ENCODE measurements around the gene COL24A1. TPM values are rescaled to one million over a fixed set of nuclear protein-coding genes. Genes with fewer than 3 reads are reported as not detected.
A peak's percentile ranks its signal among the peaks of the same experiment; 100 is the strongest.
"Not testable (repeated sequence)": the region's sequence is repeated elsewhere in the genome, so short reads cannot be mapped to it uniquely, and the experiment has no call there.

The COL24A1 gene
- total and polyA plus RNA-seq, 2 donors: 5.2 to 13.7 TPM

GRCh38 chr1:85849660-85850059 lies 306.9 kb downstream of the COL24A1 start:
- Histone ChIP-seq H3K27ac (ENCODE audit: low read depth) (peak overlapping the region; percentile 38), H3K36me3 (ENCODE audit: insufficient read depth) (no peaks in the 10 kb centered on the region), H3K4me3 (ENCODE audit: low read depth, low read length) (no peak overlapping the region), H3K4me1 (ENCODE audit: insufficient read depth) (no peaks in the 10 kb centered on the region)
- 57% methylated on average over 4 of the region's 4 CpGs for WGBS
- no peak for DNase-seq (ENCODE audit: extremely low spot score)

- no peak overlapping the region for H3K4me3 ChIP-seq (ENCODE audit: low read depth, low read length)
- WGBS: 55% methylated on average over 2 of the region's 2 CpGs
- no peaks in the 10 kb centered on the region for H3K4me1 ChIP-seq (ENCODE audit: insufficient read depth)
- no peak for DNase-seq (ENCODE audit: extremely low spot score)
- no peaks in the 10 kb centered on the region for H3K36me3 ChIP-seq (ENCODE audit: insufficient read depth)
- no peak overlapping the region for H3K27ac ChIP-seq (ENCODE audit: low read depth)
Measured at GRCh38 chr1:85847356-85847755, 309.2 kb downstream of the COL24A1 start.

DNA sequence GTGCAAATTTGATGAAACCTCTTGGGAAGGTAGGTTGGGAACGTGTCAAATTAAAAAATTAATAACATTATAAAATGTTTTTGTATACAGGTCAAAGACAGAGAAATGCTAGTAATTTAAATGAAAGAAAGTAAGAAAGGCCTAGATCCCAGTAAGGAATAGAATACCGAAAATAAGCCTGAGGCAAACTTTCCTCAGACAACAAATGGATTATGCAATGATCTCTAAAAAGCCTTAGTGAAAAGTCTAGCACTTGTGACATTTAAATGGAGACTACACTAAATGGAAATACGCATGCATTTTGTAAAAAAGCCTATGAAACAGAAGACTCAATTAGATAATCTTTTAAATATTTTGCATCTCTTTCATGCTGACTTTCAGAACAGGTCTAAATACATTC lies 309.9 kb downstream of the COL24A1 start:
- no peaks in the 10 kb centered on the region for H3K4me1 ChIP-seq (ENCODE audit: insufficient read depth)
- WGBS: 74% methylated on average over 3 of the region's 3 CpGs
- H3K4me3 ChIP-seq (ENCODE audit: low read depth, low read length): no peak overlapping the region
- H3K36me3 ChIP-seq (ENCODE audit: insufficient read depth): no peaks in the 10 kb centered on the region
- no peak for DNase-seq (ENCODE audit: extremely low spot score)
- H3K27ac ChIP-seq (ENCODE audit: low read depth): no peak overlapping the region

- H3K27ac ChIP-seq (ENCODE audit: low read depth): no peak overlapping the region
- no peaks in the 10 kb centered on the region for H3K36me3 ChIP-seq (ENCODE audit: insufficient read depth)
- WGBS: 78% methylated on average over 1 of the region's 1 CpG
Measured at GRCh38 chr1:85839459-85839858, 317.1 kb downstream of the COL24A1 start.

DNA sequence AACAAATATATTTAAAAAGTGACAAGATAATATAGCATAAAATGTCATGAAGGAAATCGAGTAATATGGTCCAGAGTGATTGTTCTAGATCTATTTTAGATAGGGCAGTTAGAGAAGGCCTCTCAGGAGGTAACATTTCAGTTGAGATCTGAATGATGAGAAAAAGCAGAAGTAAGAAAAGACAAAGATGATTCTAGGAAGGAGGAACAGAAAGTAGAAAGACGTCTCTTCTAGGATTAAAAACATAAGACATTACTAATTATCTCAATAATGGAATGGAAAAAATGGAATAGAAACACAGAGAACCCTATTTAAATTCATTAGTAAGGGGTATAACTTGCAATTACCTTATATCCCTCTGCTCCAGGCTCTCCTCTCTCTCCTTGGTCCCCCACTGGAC lies 318.3 kb downstream of the COL24A1 start:
- Histone ChIP-seq H3K36me3 (ENCODE audit: insufficient read depth) (no peaks in the 10 kb centered on the region), H3K27ac (ENCODE audit: low read depth) (no peak overlapping the region), H3K4me3 (ENCODE audit: low read depth, low read length) (no peak overlapping the region), H3K4me1 (ENCODE audit: insufficient read depth) (no peaks in the 10 kb centered on the region)
- 85% methylated on average over 2 of the region's 2 CpGs for WGBS
- no peak for DNase-seq (ENCODE audit: extremely low spot score)

More at GRCh38 chr1:85839459-85839858, 317.1 kb downstream of the COL24A1 start:
- DNase-seq (ENCODE audit: extremely low spot score): no peak
- no peak overlapping the region for H3K4me3 ChIP-seq (ENCODE audit: low read depth, low read length)
- no peaks in the 10 kb centered on the region for H3K4me1 ChIP-seq (ENCODE audit: insufficient read depth)

DNA sequence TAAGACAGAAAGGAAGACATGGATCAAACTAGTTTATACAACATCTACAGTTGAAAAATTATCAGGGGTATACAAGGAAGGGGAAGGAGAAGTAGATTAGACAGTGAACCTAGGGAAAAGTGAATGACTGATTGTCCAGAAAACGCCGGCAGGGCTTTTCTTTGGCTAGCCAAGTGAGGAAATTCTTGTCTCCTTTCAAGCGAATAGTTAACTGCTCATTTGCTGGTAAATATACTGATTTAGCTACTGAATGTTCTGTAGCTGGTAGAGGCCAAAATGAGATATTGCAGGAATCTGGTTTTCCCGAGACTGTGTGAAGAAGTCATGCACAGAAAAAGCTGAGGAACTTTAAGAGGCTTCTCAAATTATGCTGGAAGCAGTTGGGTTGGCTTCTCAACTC lies 319.8 kb downstream of the COL24A1 start:
- Histone ChIP-seq H3K27ac (ENCODE audit: low read depth) (no peak overlapping the region), H3K4me3 (ENCODE audit: low read depth, low read length) (no peak overlapping the region), H3K4me1 (ENCODE audit: insufficient read depth) (no peaks in the 10 kb centered on the region), H3K36me3 (ENCODE audit: insufficient read depth) (no peaks in the 10 kb centered on the region)
- no peak for DNase-seq (ENCODE audit: extremely low spot score)
- 49% methylated on average over 4 of the region's 4 CpGs for WGBS

DNA sequence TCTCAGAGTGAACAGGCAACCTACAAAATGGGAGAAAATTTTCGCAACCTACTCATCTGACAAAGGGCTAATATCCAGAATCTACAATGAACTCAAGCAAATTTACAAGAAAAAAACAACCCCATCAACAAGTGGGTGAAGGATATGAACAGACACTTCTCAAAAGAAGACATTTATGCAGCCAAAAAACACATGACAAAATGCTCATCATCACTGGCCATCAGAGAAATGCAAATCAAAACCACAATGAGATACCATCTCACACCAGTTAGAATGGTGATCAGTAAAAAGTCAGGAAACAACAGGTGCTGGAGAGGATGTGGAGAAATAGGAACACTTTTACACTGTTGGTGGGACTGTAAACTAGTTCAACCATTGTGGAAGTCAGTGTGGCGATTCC lies 323.4 kb downstream of the COL24A1 start:
- not testable (repeated sequence) for H3K4me3 ChIP-seq (ENCODE audit: low read depth, low read length); H3K4me1 ChIP-seq (ENCODE audit: insufficient read depth); H3K27ac ChIP-seq (ENCODE audit: low read depth); DNase-seq (ENCODE audit: extremely low spot score); H3K36me3 ChIP-seq (ENCODE audit: insufficient read depth)
- 93% methylated on average over 1 of the region's 2 CpGs for WGBS

DNA sequence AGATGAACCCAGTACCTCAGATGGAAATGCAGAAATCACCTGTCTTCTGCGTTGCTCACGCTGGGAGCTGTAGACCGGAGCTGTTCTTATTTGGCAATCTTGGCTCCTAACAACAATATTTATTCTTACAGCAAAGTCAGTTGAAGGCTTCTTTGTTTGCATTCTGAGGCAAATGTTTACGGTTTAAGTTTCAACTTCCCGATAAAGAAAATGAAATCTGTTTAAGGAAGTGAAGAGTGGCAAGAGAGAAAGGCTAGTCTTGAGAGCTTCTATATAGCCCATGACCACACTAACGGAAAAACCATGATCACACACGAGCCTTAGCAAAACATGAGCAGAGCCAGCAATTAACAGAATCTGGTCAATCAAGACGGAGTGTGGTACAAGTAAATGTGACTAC lies 325.7 kb downstream of the COL24A1 start:
- Histone ChIP-seq H3K36me3 (ENCODE audit: insufficient read depth) (no peaks in the 10 kb centered on the region), H3K4me1 (ENCODE audit: insufficient read depth) (no peaks in the 10 kb centered on the region), H3K27ac (ENCODE audit: low read depth) (no peak overlapping the region), H3K4me3 (ENCODE audit: low read depth, low read length) (no peak overlapping the region)
- WGBS: 71% methylated on average over 8 of the region's 8 CpGs
- no peak for DNase-seq (ENCODE audit: extremely low spot score)

- WGBS: 87% methylated on average over 9 of the region's 9 CpGs
- no peaks in the 10 kb centered on the region for H3K36me3 ChIP-seq (ENCODE audit: insufficient read depth)
- H3K4me3 ChIP-seq (ENCODE audit: low read depth, low read length): no peak overlapping the region
- no peaks in the 10 kb centered on the region for H3K4me1 ChIP-seq (ENCODE audit: insufficient read depth)
- no peak for DNase-seq (ENCODE audit: extremely low spot score)
- H3K27ac ChIP-seq (ENCODE audit: low read depth): no peak overlapping the region
Measured at GRCh38 chr1:85824066-85824840, 332.3 kb downstream of the COL24A1 start.

DNA sequence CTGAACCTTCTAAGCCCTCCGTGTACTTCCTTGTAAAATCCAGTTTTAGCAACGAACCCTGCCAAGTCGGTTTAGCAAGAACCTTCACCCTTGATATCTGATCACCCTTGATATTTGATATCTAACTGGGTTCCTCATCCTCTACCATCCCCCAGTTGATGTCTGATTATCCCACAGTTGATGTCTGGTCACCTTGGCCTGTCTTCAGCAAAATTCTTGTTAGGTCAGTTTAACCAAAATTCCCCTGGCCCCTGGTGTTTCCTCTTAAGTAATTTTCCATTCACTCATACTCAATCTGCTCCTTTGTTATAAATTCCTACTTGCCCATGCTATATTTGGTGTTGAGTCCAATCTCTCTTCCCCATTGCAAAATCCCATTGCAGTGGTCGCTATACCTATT lies 333.9 kb downstream of the COL24A1 start:
- 70% methylated on average over 4 of the region's 4 CpGs for WGBS
- no peaks in the 10 kb centered on the region for H3K4me1 ChIP-seq (ENCODE audit: insufficient read depth)
- H3K27ac ChIP-seq (ENCODE audit: low read depth): peak overlapping the region; percentile 10
- no peak overlapping the region for H3K4me3 ChIP-seq (ENCODE audit: low read depth, low read length)
- H3K36me3 ChIP-seq (ENCODE audit: insufficient read depth): no peaks in the 10 kb centered on the region
- DNase-seq (ENCODE audit: extremely low spot score): no peak

GRCh38 chr1:85818371-85818770 lies 338.2 kb downstream of the COL24A1 start:
- no peak overlapping the region for H3K27ac ChIP-seq (ENCODE audit: low read depth)
- no peaks in the 10 kb centered on the region for H3K4me1 ChIP-seq (ENCODE audit: insufficient read depth)
- no peak for DNase-seq (ENCODE audit: extremely low spot score)
- no peak overlapping the region for H3K4me3 ChIP-seq (ENCODE audit: low read depth, low read length)
- no peaks in the 10 kb centered on the region for H3K36me3 ChIP-seq (ENCODE audit: insufficient read depth)
- WGBS: 49% methylated on average over 2 of the region's 2 CpGs

- 86% methylated on average over 1 of the region's 1 CpG for WGBS
- no peak overlapping the region for H3K27ac ChIP-seq (ENCODE audit: low read depth)
- no peak for DNase-seq (ENCODE audit: extremely low spot score)
Measured at GRCh38 chr1:85816606-85817005, 340.0 kb downstream of the COL24A1 start.

DNA sequence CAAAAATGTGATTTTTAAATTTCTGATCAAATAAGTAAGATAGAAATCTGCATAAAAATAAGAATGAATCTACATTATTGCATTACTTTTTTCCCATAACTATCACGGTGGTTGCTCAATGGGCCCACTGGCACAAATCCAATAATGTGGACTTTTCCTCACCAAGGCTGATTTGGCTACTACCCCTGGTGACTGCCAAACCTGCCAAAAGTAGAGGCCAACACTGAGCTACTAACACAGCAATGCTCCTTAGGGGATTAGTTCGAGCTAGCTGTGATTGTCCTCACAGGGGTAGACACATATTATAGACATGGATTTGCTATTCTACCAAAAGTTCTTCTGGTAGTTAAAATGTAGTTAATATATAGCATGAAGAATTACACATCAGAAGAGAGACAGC lies 340.7 kb downstream of the COL24A1 start:
- Histone ChIP-seq H3K36me3 (ENCODE audit: insufficient read depth) (no peaks in the 10 kb centered on the region), H3K27ac (ENCODE audit: low read depth) (no peak overlapping the region), H3K4me1 (ENCODE audit: insufficient read depth) (no peaks in the 10 kb centered on the region), H3K4me3 (ENCODE audit: low read depth, low read length) (no peak overlapping the region)
- WGBS: 76% methylated on average over 2 of the region's 2 CpGs
- no peak for DNase-seq (ENCODE audit: extremely low spot score)

More at GRCh38 chr1:85816606-85817005, 340.0 kb downstream of the COL24A1 start:
- H3K4me1 ChIP-seq (ENCODE audit: insufficient read depth): no peaks in the 10 kb centered on the region
- H3K4me3 ChIP-seq (ENCODE audit: low read depth, low read length): no peak overlapping the region
- H3K36me3 ChIP-seq (ENCODE audit: insufficient read depth): no peaks in the 10 kb centered on the region

DNA sequence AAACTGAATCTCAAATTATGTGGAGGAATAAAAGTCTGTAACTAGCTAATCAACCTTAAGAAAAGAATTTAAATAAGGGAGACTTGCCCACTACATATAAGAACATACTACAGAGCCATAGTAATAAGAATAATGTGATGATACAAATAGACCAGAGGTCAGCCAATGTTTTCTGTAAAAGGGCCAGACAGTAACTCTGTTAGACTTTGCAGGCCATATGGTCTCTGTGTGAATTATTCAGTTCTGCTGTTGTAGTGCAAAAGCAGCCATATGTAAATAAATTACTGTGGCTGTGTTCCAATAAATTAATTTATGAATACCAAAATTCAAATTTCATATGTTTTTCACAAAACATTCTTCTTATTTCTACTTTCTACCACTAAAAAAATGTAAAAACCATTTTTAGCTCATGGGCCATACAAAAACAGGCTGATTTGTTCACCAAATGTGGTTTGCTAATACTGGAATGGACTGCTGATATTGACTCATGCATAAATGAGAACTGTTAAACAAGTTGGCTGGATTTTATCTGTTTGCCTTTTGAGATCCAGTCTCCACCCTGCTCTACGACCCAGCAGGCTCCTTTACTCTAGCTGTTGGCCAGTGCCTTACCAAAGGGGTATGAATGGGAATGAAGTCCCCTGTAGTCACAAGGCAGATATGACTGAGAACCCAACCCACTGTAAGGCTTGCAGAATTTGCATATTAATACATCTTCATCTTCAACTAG lies 350.2 kb downstream of the COL24A1 start:
- Histone ChIP-seq H3K27ac (ENCODE audit: low read depth) (peak overlapping the region; percentile 50), H3K4me3 (ENCODE audit: low read depth, low read length) (no peak overlapping the region), H3K4me1 (ENCODE audit: insufficient read depth) (no peaks in the 10 kb centered on the region), H3K36me3 (ENCODE audit: insufficient read depth) (peaks cover 2% of the 10 kb centered on the region)
- WGBS: 41% methylated on average over 1 of the region's 1 CpG
- DNase-seq (ENCODE audit: extremely low spot score): no peak
